Hepatocyte (in vitro differentiated cells): Measurements from ENCODE around the gene C19orf53. TPM values are rescaled to one million over a fixed set of nuclear protein-coding genes. Genes with fewer than 3 reads are reported as not detected.

Source experiments
- DNase-seq: peaks from one replicate; pipeline ENCODE4 v3.0.0-alpha.2; 2016; ENCODE audit warnings: low spot score
- H2AFZ ChIP-seq: fragments of 200-600 bp; sonication (generic); 2 replicates; pipeline ENCODE4 v1.6.0; 2016; ENCODE audit warnings: antibody characterized with exemption, mild to moderate bottlenecking
- H3K27ac ChIP-seq: fragments of 200-600 bp; sonication (generic); 2 replicates; pipeline ENCODE4 v1.5.1; 2016; ENCODE audit warnings: mild to moderate bottlenecking
- H3K27me3 ChIP-seq: fragments of 200-600 bp; sonication (generic); 2 replicates; pipeline ENCODE4 v1.6.1; 2016
- H3K36me3 ChIP-seq: fragments of 200-600 bp; sonication (generic); replicated peaks from 2 replicates; pipeline ENCODE4 v1.5.1; 2016; ENCODE audit warnings: low read depth; ENCODE audit not compliant: insufficient read depth
- H3K4me1 ChIP-seq: fragments of 200-600 bp; sonication (generic); 2 replicates; pipeline ENCODE4 v1.5.1; 2016; ENCODE audit warnings: mild to moderate bottlenecking, moderate library complexity; ENCODE audit not compliant: insufficient read depth
- H3K4me2 ChIP-seq: fragments of 200-600 bp; sonication (generic); 2 replicates; pipeline ENCODE4 v1.6.0; 2016
- H3K4me3 ChIP-seq: fragments of 200-600 bp; sonication (generic); 2 replicates; pipeline ENCODE4 v1.5.1; 2016; ENCODE audit warnings: mild to moderate bottlenecking
- H3K79me2 ChIP-seq: fragments of 200-600 bp; sonication (generic); 2 replicates; pipeline ENCODE4 v1.6.0; 2017; ENCODE audit warnings: mild to moderate bottlenecking
- H3K9me2 ChIP-seq: fragments of 200-600 bp; sonication (generic); replicated peaks from 2 replicates; pipeline ENCODE4 v1.6.0; 2017; ENCODE audit warnings: mild to moderate bottlenecking; ENCODE audit not compliant: insufficient read depth
- H3K9me3 ChIP-seq: fragments of 200-600 bp; sonication (generic); 2 replicates; pipeline ENCODE4 v1.5.1; 2016; ENCODE audit warnings: low read depth, mild to moderate bottlenecking
- H4K20me1 ChIP-seq: fragments of 200-600 bp; sonication (generic); 2 replicates; pipeline ENCODE4 v1.6.0; 2016; ENCODE audit warnings: mild to moderate bottlenecking; ENCODE audit not compliant: insufficient read depth, poor library complexity, severe bottlenecking
- CTCF ChIP-seq: fragments of 200-600 bp; sonication (generic); IDR thresholded peaks from 2 replicates; pipeline ENCODE4 v1.5.1; 2016; ENCODE audit warnings: antibody characterized with exemption, mild to moderate bottlenecking; ENCODE audit not compliant: poor library complexity
- EZH2 ChIP-seq: fragments of 200-600 bp; sonication (generic); IDR thresholded peaks from 2 replicates; pipeline ENCODE4 v1.6.1; 2016; ENCODE audit warnings: antibody characterized with exemption, mild to moderate bottlenecking, borderline replicate concordance
- EZH2phosphoT487 ChIP-seq: fragments of 200-600 bp; sonication (generic); IDR thresholded peaks from one replicate; pipeline ENCODE4 v1.6.1; 2018; ENCODE audit warnings: antibody characterized with exemption, mild to moderate bottlenecking, low read depth, moderate library complexity; ENCODE audit not compliant: unreplicated experiment, severe bottlenecking
- WGBS: methylation state at CpG from one replicate; pipeline ENCODE4 v1.1.6; 2016; ENCODE audit warnings: low lambda C conversion rate; ENCODE audit errors: missing lambda C conversion rate; 5-methylcytosine and 5-hydroxymethylcytosine counted together
- polyA plus RNA-seq: library from polyadenylated mRNA; unstranded; fragments of >200 nt; fragmentation: Nextera tagmentation; extraction: Ambion mirVana; gene quantifications from 2 replicates; pipeline ENCODE4 v1.2.1, GENCODE V29; 2016
- total RNA-seq: library from RNA; depleted of rRNA; stranded (reverse); fragments of >200 nt; gene quantifications from 2 replicates; pipeline ENCODE4 v1.2.3, GENCODE V29; 2014

C19orf53 gene
- total and polyA plus RNA-seq, 2 experiments from 2014 or later, result 89.2 to 220 TPM

DNA sequence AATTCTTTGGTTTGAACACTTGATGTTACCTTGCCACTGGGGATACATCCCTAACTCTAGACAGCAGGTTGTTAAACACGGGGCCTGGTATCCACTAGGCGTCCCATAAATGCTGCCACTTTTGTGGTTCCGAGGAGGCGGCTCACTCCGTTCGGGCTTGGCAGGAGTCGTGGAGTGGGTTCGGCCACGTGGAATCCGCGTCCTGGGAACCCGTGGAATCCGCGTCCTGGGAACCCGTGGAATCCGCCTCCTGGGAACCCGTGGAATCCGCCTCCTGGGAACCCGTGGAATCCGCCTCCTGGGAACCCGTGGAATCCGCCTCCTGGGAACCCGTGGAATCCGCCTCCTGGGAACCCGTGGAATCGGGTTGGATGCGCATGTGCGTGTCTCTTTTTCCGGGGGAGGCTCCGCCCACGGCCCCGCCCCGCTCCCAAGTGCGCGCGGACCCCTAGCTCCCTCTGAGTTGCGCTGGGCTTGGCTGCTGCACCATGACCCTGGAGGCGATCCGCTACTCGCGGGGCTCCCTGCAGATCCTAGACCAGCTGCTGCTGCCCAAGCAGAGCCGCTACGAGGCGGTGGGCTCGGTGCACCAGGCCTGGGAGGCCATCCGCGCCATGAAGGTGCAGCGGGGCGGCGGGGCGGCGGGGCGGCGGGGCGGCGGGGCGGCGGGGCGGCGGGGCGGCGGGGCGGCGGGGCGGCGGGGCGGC lies 10.0 kb upstream of the C19orf53 start, which contains the start of gene MRI1:
TSS of gene MRI1 (plus strand) at position 422 of the 707 bp plus-strand sequence. CDS start at position 489, 67 bp downstream.
- peak; percentile 75 for DNase-seq
- Histone ChIP-seq H4K20me1 (no peaks in the 10 kb centered on the region), H2AFZ (peak within 1 kb of the TSS; percentile 71), H3K79me2 (peaks cover 3% of the 10 kb centered on the region), H3K4me3 (peak within 1 kb of the TSS; percentile 90), H3K4me1 (peaks cover 7% of the 10 kb centered on the region), H3K27me3 (no peaks in the 10 kb centered on the region), H3K36me3 (no peaks in the 10 kb centered on the region), H3K4me2 (peak within 1 kb of the TSS; percentile 96), H3K27ac (no peak within 1 kb of the TSS), H3K9me2 (no peaks in the 10 kb centered on the region), H3K9me3 (no peaks in the 10 kb centered on the region)
- TF ChIP-seq CTCF, result no peak
- no peak for TF ChIP-seq EZH2phosphoT487
- TF ChIP-seq EZH2, result no peak
- 30% methylated on average over 43 of the region's 67 CpGs for WGBS

GRCh38 chr19:13764821-13765394 lies 9.3 kb upstream of the C19orf53 start:
- WGBS, result 7% methylated on average over 32 of the region's 48 CpGs
- Histone ChIP-seq H3K9me3 (no peaks in the 10 kb centered on the region), H4K20me1 (no peaks in the 10 kb centered on the region), H3K9me2 (no peaks in the 10 kb centered on the region), H3K4me2 (peak overlapping the region; percentile 96), H3K79me2 (peaks cover 3% of the 10 kb centered on the region), H3K4me3 (peak overlapping the region; percentile 90), H3K27ac (no peak overlapping the region), H2AFZ (peak overlapping the region; percentile 71), H3K27me3 (no peaks in the 10 kb centered on the region), H3K4me1 (peaks cover 7% of the 10 kb centered on the region), H3K36me3 (no peaks in the 10 kb centered on the region)
- peak; percentile 54 for DNase-seq
- no peak for TF ChIP-seq CTCF
- no peak for TF ChIP-seq EZH2
- no peak for TF ChIP-seq EZH2phosphoT487

- 56% methylated on average over 19 of the region's 19 CpGs for WGBS
- H3K4me3 ChIP-seq, result peak overlapping the region; percentile 90
- H4K20me1 ChIP-seq, result no peaks in the 10 kb centered on the region
- H3K27ac ChIP-seq, result no peak overlapping the region
- no peak for TF ChIP-seq EZH2
- TF ChIP-seq EZH2phosphoT487, result no peak
- TF ChIP-seq CTCF, result no peak
- peaks cover 7% of the 10 kb centered on the region for H3K4me1 ChIP-seq
- no peaks in the 10 kb centered on the region for H3K9me3 ChIP-seq
- H3K9me2 ChIP-seq, result no peaks in the 10 kb centered on the region
- H3K4me2 ChIP-seq, result peak overlapping the region; percentile 96
- H2AFZ ChIP-seq, result peak overlapping the region; percentile 71
- H3K79me2 ChIP-seq, result peaks cover 3% of the 10 kb centered on the region
- peak; percentile 23 for DNase-seq
- H3K27me3 ChIP-seq, result no peaks in the 10 kb centered on the region
- H3K36me3 ChIP-seq, result no peaks in the 10 kb centered on the region
Observed at GRCh38 chr19:13765395-13766094, 8.7 kb upstream of the C19orf53 start.
